Activated B cell treated with CpG ODN at 0.5 μM for 24 hours (primary cell): ENCODE measurements around the gene OR52L1. TPM values are rescaled to one million over a fixed set of nuclear protein-coding genes. Genes with fewer than 3 reads are reported as not detected.

Experiments
- ATAC-seq: fragments of 200-7000 bp; cut with Tn5 transposase; one replicate; pipeline ENCODE4 v1.10.0; 2021; ENCODE audit warnings: low read depth, mild to moderate bottlenecking, moderate library complexity
- CTCF ChIA-PET: fragments of 350-600 bp; sonication (Branson Sonifier 250); formaldehyde crosslinking; loops from one replicate; lab custom pipeline; 2021; ENCODE audit warnings: antibody characterized with exemption; lab: Charles Lee
- POLR2A ChIA-PET: fragments of 350-600 bp; sonication (Branson Sonifier 250); formaldehyde crosslinking; loops from one replicate; lab custom pipeline; 2021; ENCODE audit warnings: antibody characterized with exemption; lab: Charles Lee
- DNase-seq: peaks from one replicate; pipeline ENCODE4 v3.0.0; 2022
- H3K27ac Mint-ChIP-seq: one replicate; pipeline ENCODE4 v1.8.0; 2020; ENCODE audit warnings: mixed read lengths
- H3K27me3 Mint-ChIP-seq: one replicate; pipeline ENCODE4 v1.8.0; 2021; ENCODE audit warnings: mixed read lengths
- H3K36me3 Mint-ChIP-seq: one replicate; pipeline ENCODE4 v1.8.0; 2021; ENCODE audit warnings: low read depth, mixed read lengths
- H3K4me1 Mint-ChIP-seq: one replicate; pipeline ENCODE4 v1.8.0; 2021; ENCODE audit warnings: mixed read lengths
- H3K4me3 Mint-ChIP-seq: one replicate; pipeline ENCODE4 v1.8.0; 2020; ENCODE audit warnings: mild to moderate bottlenecking, mixed read lengths
- H3K9me3 Mint-ChIP-seq: one replicate; pipeline ENCODE4 v1.8.0; 2020; ENCODE audit warnings: mixed read lengths
- intact Hi-C: fragments of 100-400 bp; cut with micrococcal nuclease; formaldehyde crosslinking; loops from one replicate; pipeline ENCODE4 v1.15.1; 2024
- total RNA-seq: library from RNA; stranded (reverse); gene quantifications from 2 replicates; pipeline ENCODE4 v1.2.3, GENCODE V29; 2022
- TF ChIP-seq, protein P1 (sequence below): fragments of 200-600 bp; IDR thresholded peaks from one replicate; pipeline ENCODE4 v1.8.0; 2022; ENCODE audit warnings: antibody characterized with exemption, mild to moderate bottlenecking

The OR52L1 gene
- total RNA-seq, 1 donor from 2014 or later, result not detected

DNA sequence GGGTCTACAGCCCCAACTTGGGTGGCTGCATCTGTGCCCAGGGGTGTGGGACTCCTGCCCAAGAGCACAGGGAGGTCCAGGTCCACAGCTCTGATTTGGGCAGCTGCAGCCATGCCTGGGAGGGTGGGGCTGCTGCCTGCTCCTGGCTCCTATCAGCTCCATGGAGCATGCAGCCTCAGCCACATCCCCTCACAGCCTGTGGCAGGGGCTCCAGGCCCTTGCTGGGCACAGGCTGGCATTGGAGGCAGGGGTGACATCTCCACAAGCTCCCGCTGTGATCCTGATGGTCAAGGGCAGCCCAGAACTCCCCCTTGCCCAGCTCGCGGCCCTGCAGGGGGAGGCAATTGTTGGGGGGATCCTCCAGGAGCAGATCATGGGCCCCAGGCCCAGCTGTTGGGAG is 26.3 kb upstream of the OR52L1 start:
- DNase-seq (no peak), ATAC-seq (no peak)
- Mint-ChIP-seq H3K9me3 (peaks cover 10% of the 10 kb centered on the region), H3K4me1 (no peaks in the 10 kb centered on the region), H3K27ac (no peak overlapping the region), H3K27me3 (peaks cover 12% of the 10 kb centered on the region), H3K4me3 (no peak overlapping the region), H3K36me3 (no peaks in the 10 kb centered on the region)
- TF ChIP-seq, protein P1, sequence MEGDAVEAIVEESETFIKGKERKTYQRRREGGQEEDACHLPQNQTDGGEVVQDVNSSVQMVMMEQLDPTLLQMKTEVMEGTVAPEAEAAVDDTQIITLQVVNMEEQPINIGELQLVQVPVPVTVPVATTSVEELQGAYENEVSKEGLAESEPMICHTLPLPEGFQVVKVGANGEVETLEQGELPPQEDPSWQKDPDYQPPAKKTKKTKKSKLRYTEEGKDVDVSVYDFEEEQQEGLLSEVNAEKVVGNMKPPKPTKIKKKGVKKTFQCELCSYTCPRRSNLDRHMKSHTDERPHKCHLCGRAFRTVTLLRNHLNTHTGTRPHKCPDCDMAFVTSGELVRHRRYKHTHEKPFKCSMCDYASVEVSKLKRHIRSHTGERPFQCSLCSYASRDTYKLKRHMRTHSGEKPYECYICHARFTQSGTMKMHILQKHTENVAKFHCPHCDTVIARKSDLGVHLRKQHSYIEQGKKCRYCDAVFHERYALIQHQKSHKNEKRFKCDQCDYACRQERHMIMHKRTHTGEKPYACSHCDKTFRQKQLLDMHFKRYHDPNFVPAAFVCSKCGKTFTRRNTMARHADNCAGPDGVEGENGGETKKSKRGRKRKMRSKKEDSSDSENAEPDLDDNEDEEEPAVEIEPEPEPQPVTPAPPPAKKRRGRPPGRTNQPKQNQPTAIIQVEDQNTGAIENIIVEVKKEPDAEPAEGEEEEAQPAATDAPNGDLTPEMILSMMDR, result no peak
- ChIA-PET CTCF (no interaction called here), POLR2A (no interaction called here)
- intact Hi-C loops, result no loop called here

DNA sequence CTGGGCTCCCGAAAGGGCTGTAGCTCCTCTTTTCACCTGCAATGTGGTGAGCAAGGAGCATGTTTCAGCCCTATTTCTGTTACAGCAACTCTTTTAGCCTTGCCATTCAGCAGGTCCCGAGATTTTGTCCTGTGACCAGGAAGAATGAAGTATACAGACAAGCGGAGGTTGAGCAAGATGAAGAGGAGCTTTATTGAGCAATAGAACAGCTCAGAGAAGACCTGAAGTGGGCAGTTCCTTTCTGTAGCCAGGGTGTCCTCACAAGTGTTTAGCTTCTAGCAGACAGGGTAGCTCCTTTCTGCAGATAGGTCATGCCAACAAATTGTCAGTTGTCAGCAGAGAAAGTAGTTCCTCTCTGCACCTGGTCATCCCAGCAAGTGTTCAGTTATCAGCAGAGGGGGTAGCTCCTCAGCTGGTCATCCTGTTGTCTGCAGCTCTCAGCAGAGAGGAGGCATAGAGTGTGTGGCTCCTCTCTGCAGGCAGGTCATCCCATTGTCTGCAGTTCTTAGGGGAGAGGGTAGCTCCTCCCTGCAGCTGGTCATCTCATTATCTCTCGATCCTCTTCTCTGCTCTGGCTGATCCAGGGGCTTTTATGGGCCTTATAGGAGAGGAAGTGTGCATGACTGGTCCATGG is 25.4 kb upstream of the OR52L1 start:
- DNase-seq (no peak), ATAC-seq (no peak)
- TF ChIP-seq, protein P1, result no peak
- H3K9me3 Mint-ChIP-seq, result peaks cover 5% of the 10 kb centered on the region
- H3K4me1 Mint-ChIP-seq, result no peaks in the 10 kb centered on the region
- no peak overlapping the region for H3K27ac Mint-ChIP-seq
- ChIA-PET POLR2A (no interaction called here), CTCF (no interaction called here)
- no peak overlapping the region for H3K4me3 Mint-ChIP-seq
- intact Hi-C loops, result no loop called here
- H3K27me3 Mint-ChIP-seq, result peaks cover 12% of the 10 kb centered on the region
- H3K36me3 Mint-ChIP-seq, result no peaks in the 10 kb centered on the region

DNA sequence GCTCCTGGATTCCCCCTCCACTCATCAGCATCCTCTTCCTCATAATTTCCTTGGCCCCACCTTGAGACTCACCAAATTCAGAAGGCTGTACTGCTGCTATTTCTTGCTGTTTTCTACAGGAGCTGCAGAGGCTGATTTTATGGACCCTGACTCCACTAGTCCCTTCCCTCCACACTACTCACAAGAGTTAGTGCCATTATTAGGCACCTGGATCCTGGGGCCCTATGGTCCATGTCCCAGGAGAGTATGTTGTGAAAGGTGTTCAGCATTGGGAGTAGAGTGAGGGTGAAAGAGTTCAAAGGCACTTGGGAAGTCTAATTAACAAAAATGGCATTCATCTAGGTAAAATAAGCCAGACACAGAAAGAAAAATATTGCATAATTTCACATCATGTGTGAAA is 20.1 kb upstream of the OR52L1 start, which contains the start of gene OR56A4:
Gene OR56A4 (minus strand): TSS at position 101 of the 400 bp plus-strand sequence. CDS start 3,954 bp downstream, outside the sequence.
- Mint-ChIP-seq H3K27ac (no peak within 1 kb of the TSS), H3K4me3 (no peak within 1 kb of the TSS), H3K9me3 (no peaks in the 10 kb centered on the region), H3K27me3 (peaks cover 12% of the 10 kb centered on the region), H3K36me3 (no peaks in the 10 kb centered on the region), H3K4me1 (no peaks in the 10 kb centered on the region)
- intact Hi-C loops, result no loop called here
- CTCF ChIA-PET, result no interaction called here
- TF ChIP-seq, protein P1, result no peak
- DNase-seq, result no peak
- POLR2A ChIA-PET, result no interaction called here
- no peak for ATAC-seq

DNA sequence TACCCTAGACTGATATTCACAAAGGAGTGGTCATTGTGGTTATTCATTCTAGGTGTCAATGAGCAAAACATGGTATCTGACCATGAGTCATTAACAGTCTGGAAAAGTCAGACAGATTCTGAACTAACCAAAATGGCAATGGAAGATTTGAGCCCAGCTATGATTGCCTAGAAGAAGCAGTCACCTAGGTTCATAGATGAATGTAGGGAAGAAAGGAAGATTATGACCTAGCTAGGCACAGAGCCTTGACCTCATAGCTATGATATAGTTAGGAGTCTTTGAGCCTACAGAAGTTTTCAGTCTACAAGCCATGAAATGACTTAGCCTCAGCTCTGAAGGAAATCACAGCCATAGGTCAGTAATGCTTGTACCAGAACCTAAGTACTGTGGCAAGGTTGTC is 19.6 kb upstream of the OR52L1 start:
- intact Hi-C loops, result no loop called here
- Mint-ChIP-seq H3K4me1 (no peaks in the 10 kb centered on the region), H3K27me3 (peaks cover 8% of the 10 kb centered on the region), H3K4me3 (no peak overlapping the region), H3K9me3 (no peaks in the 10 kb centered on the region), H3K27ac (no peak overlapping the region), H3K36me3 (no peaks in the 10 kb centered on the region)
- TF ChIP-seq, protein P1, result no peak
- DNase-seq, result no peak
- ChIA-PET POLR2A (no interaction called here), CTCF (no interaction called here)
- ATAC-seq, result no peak

DNA sequence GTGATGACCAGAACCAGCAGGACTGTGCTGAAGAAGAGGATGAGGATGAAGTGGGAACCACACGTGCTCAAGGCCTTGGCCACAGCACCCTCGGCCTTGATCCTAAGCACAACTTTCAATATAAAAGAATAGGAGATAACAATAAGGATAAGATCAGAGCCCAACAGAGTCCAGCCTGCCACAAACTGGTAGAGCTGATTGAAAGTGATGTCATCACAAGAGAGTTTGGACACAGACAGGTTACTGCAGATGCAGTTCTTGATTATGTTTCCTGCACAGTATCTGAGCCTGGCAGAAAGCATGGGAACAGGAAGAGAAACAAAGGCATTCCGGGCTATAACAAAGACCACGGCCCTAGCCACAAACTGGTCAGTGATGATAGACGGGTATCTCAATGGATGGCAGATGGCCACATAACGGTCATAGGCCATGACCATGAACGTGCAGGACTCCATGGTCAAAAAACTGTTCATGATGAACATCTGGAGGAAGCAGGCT is 15.5 kb upstream of the OR52L1 start:
- ChIA-PET CTCF (no interaction called here), POLR2A (no interaction called here)
- no peaks in the 10 kb centered on the region for H3K9me3 Mint-ChIP-seq
- intact Hi-C loops, result no loop called here
- H3K27me3 Mint-ChIP-seq, result peaks cover 4% of the 10 kb centered on the region
- no peak overlapping the region for H3K4me3 Mint-ChIP-seq
- H3K36me3 Mint-ChIP-seq, result no peaks in the 10 kb centered on the region
- DNase-seq, result no peak
- no peaks in the 10 kb centered on the region for H3K4me1 Mint-ChIP-seq
- TF ChIP-seq, protein P1, result no peak
- no peak for ATAC-seq
- H3K27ac Mint-ChIP-seq, result no peak overlapping the region
